GM12878 (cell line): Measurements from ENCODE around the gene AURKA.

Source experiments
- CREM ChIP-seq: IDR thresholded peaks from 2 replicates; pipeline ENCODE4 v1.6.1; 2014; ENCODE audit warnings: antibody characterized with exemption, low read depth
- EZH2 ChIP-seq: IDR thresholded peaks from 2 replicates; pipeline ENCODE4 v1.6.1; 2012; ENCODE audit warnings: low read depth, mild to moderate bottlenecking, control low read depth, inconsistent platforms, low read length, borderline replicate concordance; ENCODE audit not compliant: control insufficient read depth
- SMC3 ChIP-seq: IDR thresholded peaks from 2 replicates; pipeline ENCODE4 v1.6.1; 2011; ENCODE audit warnings: low read length, improper control_type of control experiment, borderline replicate concordance
- ZNF24 ChIP-seq: fragments of 450-650 bp; IDR thresholded peaks from 2 replicates; pipeline ENCODE4 v1.6.1; 2017; ENCODE audit warnings: antibody characterized with exemption, mild to moderate bottlenecking
- TF ChIP-seq, protein P1 (sequence below): fragments of 450-650 bp; IDR thresholded peaks from 2 replicates; pipeline ENCODE4 v1.6.1; 2017; ENCODE audit warnings: mild to moderate bottlenecking, low read depth, inconsistent platforms; ENCODE audit not compliant: poor library complexity, severe bottlenecking
- TF ChIP-seq, protein P2 (sequence below), 3 experiments: IDR thresholded peaks in 2 of 3; conservative IDR thresholded peaks in 1 of 3; 2 replicates each; pipeline ENCODE4 v1.5.1; 2011; ENCODE audit warnings: low read depth in 3 of 3, low read length in 3 of 3, mild to moderate bottlenecking in 3 of 3, control low read depth in 2 of 3, moderate library complexity in 2 of 3, inconsistent platforms in 1 of 3, mixed read lengths in 1 of 3; ENCODE audit not compliant: control insufficient read depth in 2 of 3, insufficient read depth in 1 of 3; ENCODE audit errors: extremely low read depth in 1 of 3

DNA sequence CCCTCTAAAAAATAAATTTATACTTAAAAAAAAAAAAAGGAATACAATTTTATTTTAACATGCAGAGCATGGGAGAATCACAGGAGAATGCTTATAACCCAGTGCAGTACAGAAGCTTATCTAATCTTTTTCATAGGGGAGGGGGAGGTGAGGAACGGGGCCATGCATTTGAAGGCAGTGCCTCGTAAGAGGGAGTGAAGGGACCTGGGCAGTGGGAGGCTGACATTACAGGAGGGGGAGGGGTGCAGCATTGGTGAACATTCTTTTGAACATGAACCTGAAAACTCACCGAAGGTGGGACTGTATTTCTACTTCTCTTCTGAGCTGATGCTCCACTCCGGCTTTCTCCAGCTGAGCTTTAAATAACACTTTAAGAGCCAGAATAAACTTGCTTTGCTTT is 9.3 kb downstream of the AURKA start:
- TF ChIP-seq CREM: no peak
- TF ChIP-seq ZNF24: no peak
- TF ChIP-seq, protein P1, sequence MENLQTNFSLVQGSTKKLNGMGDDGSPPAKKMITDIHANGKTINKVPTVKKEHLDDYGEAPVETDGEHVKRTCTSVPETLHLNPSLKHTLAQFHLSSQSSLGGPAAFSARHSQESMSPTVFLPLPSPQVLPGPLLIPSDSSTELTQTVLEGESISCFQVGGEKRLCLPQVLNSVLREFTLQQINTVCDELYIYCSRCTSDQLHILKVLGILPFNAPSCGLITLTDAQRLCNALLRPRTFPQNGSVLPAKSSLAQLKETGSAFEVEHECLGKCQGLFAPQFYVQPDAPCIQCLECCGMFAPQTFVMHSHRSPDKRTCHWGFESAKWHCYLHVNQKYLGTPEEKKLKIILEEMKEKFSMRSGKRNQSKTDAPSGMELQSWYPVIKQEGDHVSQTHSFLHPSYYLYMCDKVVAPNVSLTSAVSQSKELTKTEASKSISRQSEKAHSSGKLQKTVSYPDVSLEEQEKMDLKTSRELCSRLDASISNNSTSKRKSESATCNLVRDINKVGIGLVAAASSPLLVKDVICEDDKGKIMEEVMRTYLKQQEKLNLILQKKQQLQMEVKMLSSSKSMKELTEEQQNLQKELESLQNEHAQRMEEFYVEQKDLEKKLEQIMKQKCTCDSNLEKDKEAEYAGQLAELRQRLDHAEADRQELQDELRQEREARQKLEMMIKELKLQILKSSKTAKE: no peak
- no peak for TF ChIP-seq SMC3
- no peak for TF ChIP-seq EZH2
- TF ChIP-seq, protein P2, sequence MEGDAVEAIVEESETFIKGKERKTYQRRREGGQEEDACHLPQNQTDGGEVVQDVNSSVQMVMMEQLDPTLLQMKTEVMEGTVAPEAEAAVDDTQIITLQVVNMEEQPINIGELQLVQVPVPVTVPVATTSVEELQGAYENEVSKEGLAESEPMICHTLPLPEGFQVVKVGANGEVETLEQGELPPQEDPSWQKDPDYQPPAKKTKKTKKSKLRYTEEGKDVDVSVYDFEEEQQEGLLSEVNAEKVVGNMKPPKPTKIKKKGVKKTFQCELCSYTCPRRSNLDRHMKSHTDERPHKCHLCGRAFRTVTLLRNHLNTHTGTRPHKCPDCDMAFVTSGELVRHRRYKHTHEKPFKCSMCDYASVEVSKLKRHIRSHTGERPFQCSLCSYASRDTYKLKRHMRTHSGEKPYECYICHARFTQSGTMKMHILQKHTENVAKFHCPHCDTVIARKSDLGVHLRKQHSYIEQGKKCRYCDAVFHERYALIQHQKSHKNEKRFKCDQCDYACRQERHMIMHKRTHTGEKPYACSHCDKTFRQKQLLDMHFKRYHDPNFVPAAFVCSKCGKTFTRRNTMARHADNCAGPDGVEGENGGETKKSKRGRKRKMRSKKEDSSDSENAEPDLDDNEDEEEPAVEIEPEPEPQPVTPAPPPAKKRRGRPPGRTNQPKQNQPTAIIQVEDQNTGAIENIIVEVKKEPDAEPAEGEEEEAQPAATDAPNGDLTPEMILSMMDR (IDR thresholded peaks at IDR 0.05 in 2 of 3, conservative IDR thresholded peaks at IDR 0.05 in 1 of 3; ENCODE audit: control insufficient read depth in 2 of 3, extremely low read depth in 1 of 3, insufficient read depth in 1 of 3, low read depth in 3 of 3, low read length in 3 of 3): no peak
